Inflammatory macrophage treated with lipopolysaccharide for 1 hour (primary cell): ENCODE results near the gene PIEZO1.

Source experiments
- DNase-seq, 2 donors: peaks; one replicate each; pipeline ENCODE4 v3.0.0-alpha.2; 2020 to 2022

PIEZO1 gene

GRCh38 chr16:88764913-88765349, 20.1 kb downstream of the PIEZO1 start:
- DNase-seq = no peak

DNA sequence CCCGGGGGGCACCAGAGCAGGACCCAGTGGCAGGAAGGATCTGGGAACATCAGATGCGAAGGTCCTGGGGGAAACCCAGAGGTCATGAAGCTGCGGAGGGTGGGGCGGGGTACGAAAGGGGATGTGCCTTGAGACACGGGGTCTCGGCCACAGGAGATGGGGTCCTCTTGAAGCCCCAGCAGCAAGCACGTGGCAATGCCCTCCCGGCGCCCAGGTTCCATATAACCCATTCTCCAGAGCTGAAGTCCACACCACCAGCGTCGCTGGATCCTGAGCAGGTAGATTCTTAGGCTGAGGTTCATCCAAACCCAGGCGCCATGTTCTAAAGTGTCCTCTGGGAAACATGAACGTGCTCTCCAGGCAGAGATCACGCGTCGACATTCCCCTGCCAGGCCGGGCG, 20.9 kb downstream of the PIEZO1 start:
- no peak for DNase-seq

- no peak for DNase-seq
Observed at GRCh38 chr16:88763502-88764053, 21.4 kb downstream of the PIEZO1 start.

DNA sequence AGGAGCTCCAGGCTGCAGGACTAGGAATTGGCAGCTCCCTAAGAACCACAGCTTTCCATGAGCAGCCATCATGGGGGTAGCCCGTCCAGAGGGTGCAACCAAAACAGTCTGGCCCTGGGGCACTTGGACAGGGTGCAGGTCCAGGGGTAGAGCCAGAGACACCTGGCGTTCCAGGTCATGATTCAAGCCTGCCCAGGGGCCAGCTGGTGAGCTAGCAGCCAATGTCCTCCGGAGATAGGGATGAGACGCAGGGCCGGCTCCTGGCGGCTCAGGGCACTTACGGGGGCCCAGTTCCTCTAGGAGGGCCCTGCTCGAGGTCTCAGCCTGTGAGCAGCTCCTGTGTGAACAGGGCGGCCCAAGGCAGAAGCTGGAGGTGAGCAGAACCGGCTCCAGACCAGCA, 22.1 kb downstream of the PIEZO1 start:
- DNase-seq = no peak

DNA sequence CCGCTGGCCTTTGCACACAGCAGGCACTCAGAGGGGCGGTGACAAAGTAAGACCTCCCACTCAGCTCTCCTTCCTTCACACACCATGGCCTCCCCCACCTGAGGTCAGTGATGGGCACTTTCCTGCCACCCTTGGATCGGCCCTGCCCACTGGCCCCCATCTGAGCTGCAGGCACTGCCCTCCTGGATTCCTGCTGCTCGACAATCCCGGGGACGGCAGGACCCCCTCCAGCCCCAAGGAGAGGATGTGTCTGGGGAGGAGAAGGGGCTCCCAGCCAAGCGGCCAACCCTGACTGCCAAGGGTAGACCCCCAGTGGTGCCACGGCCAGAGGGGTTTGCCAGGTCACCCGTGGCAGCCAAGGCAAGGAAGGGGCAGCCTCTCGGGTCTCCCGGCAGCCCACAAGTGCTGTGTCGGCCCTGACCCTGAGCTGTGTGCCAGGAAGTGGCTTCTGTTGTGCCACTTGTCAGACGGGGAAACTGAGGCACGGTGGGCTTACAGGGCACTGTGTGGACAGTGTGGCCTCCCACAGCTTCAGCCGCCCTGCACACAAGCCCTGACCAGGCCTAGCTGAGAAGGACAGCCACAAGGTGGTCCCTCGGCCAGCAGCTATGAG, 22.7 kb downstream of the PIEZO1 start:
- no peak for DNase-seq

GRCh38 chr16:88761830-88762229, 23.2 kb downstream of the PIEZO1 start:
- no peak for DNase-seq

- DNase-seq = no peak
Observed at GRCh38 chr16:88761143-88761534, 23.9 kb downstream of the PIEZO1 start.

DNA sequence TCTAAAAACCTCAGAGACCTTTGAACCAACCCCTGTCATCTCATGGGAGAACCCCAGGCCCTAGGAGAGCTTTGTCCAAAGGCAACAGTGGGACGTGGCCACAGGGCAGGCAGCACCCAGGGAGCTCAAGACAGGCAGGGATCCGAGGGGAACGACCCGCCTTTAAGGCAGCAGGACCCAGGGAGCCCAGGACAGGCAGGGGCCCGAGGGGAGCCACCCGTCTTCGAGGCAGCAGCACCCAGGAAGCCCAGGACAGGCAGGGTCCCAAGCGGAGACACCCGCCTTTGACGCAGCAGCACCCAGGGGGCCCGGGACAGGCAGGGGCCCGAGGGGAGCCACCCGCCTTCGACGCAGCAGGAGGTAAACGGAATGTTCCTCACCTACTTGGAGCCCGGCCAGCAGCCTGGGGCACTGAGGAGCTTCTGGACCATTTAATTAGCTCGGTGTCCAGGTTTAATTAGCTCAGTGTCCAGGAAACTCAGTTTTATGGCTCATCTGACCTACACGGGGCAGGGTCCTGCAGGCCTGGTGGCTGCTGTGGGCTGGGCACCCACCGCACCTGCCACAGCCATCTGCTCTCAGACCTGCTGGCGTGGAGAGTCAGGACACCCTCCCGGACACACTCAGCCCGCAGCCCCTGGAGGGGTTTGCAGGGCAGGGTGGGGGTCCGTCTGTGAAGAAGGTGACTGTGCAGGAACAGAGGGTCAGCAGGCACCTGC, 24.4 kb downstream of the PIEZO1 start:
- DNase-seq = no peak

DNA sequence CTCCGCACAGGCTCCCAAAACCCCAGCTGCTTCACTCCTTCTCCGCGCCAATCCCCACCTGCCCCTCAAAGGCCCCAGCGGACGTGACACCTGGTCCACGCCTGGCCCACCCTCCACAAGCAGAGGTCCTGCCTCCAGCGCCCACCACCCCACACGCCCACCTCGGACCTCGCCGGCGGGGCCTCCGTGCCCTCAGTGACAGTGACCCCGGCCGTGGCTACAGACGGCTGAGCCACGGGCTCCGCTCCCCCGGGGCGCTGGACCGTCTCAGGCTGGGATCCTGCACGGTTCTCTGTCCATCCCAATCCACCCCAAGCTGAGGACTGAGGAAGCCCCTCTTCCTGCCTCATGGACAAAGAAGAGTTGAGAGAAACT, 25.1 kb downstream of the PIEZO1 start:
- no peak for DNase-seq

- DNase-seq = no peak
Observed at GRCh38 chr16:88759245-88759975, 25.6 kb downstream of the PIEZO1 start.

DNA sequence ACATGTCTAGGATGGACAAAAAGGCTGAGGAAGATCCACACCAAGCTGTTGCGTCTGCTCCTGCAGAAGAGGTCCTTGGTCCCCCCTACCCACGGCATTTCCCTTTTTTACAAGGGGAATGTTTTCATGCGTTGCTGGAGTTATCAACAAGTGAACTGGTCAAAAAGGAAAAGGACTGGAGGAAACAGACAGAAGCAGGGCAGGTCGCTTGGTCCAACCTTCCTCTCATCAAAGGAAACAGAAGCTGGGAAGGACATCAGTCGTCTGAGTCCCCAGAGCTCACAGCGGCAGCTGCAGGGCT, 26.1 kb downstream of the PIEZO1 start:
- no peak for DNase-seq

GRCh38 chr16:88758227-88758943, 26.6 kb downstream of the PIEZO1 start:
- DNase-seq = no peak

DNA sequence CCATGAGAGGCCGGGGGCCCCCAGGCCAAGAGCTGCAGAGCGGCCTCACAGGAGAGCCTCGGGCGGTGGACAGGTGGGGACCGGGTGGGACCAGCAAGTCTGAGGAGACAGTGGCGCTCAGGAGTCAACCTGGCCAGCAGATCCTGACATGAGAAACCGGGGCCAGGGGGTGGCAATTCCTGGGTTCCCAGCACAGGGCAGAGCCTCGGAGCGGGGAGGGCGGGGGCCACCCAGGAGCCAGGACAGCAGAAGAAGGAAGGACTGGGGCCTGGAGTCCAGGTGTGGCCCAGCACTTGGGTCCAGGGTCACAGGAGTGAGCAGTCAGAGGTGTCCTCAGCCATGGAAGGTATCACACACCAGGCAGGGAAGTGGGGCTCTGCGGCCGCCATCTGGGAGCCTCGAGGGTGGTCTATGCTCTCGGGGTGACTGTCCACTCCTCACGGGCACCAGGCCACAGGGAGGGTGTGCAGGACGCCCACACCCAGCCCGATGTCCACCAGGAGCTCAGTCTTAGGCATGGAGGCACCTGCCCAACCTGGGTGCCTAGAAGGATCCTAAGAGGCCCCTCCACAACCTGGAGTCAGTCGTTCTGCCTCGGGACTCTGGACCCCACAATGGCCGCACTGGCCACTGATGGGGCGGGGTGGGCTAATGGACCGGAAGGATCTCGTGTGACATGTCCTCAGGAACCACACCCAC, 29.1 kb downstream of the PIEZO1 start:
- DNase-seq = no peak

GRCh38 chr16:88754912-88755744, 29.9 kb downstream of the PIEZO1 start:
- DNase-seq = no peak

- DNase-seq = no peak
Observed at GRCh38 chr16:88754109-88754911, 30.7 kb downstream of the PIEZO1 start.

GRCh38 chr16:88753602-88754001, 31.4 kb downstream of the PIEZO1 start:
- DNase-seq = no peak

DNA sequence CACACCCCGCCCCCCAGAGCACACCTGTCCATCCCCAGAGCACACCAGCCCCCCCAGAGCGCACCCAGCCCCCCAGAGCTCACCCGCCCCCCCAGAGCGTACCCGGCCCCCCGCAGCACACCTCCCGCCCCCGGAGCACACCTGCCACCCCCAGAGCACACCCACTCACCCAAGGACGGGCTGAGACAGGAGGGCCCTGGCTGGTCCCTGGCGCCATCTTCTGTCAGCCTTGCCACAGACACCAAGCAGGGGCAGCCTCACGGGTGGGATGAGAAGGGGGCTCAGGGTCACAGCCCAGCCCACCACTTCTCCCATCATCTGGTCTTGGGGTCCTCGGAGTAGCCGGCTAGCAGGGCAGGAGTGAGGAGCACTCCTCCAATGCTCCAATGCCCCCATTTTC, 31.8 kb downstream of the PIEZO1 start:
- DNase-seq = no peak

GRCh38 chr16:88752386-88753002, 32.5 kb downstream of the PIEZO1 start:
- DNase-seq = no peak

GRCh38 chr16:88750854-88751253, 34.2 kb downstream of the PIEZO1 start:
- no peak for DNase-seq

DNA sequence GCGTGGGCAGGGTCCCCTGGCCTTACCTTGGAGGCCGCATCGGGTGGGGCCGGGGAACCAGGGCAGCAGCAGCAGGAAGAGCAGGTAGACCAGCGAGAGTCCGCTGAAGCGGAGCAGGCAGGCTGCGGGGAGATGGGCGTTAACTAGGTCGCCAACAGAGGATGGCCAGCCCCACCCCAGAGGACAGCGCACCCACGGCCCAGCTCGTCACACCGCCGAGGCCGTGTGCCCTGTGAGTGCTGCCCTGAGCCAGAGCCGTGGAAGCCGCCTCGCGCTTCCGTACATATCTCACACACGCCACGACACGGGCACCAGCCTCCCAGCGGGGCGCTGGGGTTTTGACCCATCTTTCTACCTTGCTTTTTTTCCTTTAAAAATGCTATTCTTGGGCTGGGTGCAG, 35.7 kb downstream of the PIEZO1 start:
- DNase-seq = no peak
